OCI-LY1 (cell line): ENCODE data around the gene POLR1B.
A peak's percentile ranks its signal among the peaks of the same experiment; 100 is the strongest.
"Not testable (repeated sequence)": the region's sequence is repeated elsewhere in the genome, so short reads cannot be mapped to it uniquely, and the experiment has no call there.

Experiments used
- H2AFZ ChIP-seq: fragments of 200-600 bp; sonication (generic), shearing (Covaris generic); 2 replicates; pipeline ENCODE4 v1.6.0; 2014; ENCODE audit warnings: antibody characterized with exemption, mild to moderate bottlenecking, low read length
- H3F3A ChIP-seq: fragments of 200-600 bp; sonication (generic), shearing (Covaris generic); 2 replicates; pipeline ENCODE4 v1.6.0; 2014; ENCODE audit warnings: mild to moderate bottlenecking, antibody characterized with exemption, low read length, moderate library complexity; ENCODE audit not compliant: insufficient read depth
- H3K27ac ChIP-seq: fragments of 200-600 bp; sonication (generic); 2 replicates; pipeline ENCODE4 v1.5.1; 2014; ENCODE audit warnings: low read length, mixed run types, mild to moderate bottlenecking, low read depth; ENCODE audit not compliant: poor library complexity, severe bottlenecking
- H3K27me3 ChIP-seq: fragments of 200-600 bp; sonication (generic); 2 replicates; pipeline ENCODE4 v1.6.0; 2014; ENCODE audit warnings: antibody characterized with exemption, mild to moderate bottlenecking, low read length, moderate library complexity; ENCODE audit not compliant: insufficient read depth
- H3K36me3 ChIP-seq: fragments of 200-600 bp; sonication (generic); 2 replicates; pipeline ENCODE4 v1.6.1; 2014; ENCODE audit warnings: mild to moderate bottlenecking, antibody characterized with exemption, low read length, moderate library complexity, mixed read lengths; ENCODE audit not compliant: insufficient read depth
- H3K4me1 ChIP-seq: fragments of 200-600 bp; sonication (generic); 2 replicates; pipeline ENCODE4 v1.5.1; 2014; ENCODE audit warnings: mild to moderate bottlenecking, low read length, moderate library complexity; ENCODE audit not compliant: insufficient read depth, severe bottlenecking
- H3K4me2 ChIP-seq: fragments of 200-600 bp; sonication (generic), shearing (Covaris generic); 2 replicates; pipeline ENCODE4 v1.6.1; 2014; ENCODE audit warnings: low read length
- H3K4me3 ChIP-seq: fragments of 200-600 bp; sonication (generic); 2 replicates; pipeline ENCODE4 v1.5.1; 2014; ENCODE audit warnings: low read length, low read depth, mild to moderate bottlenecking, mixed read lengths; ENCODE audit not compliant: poor library complexity, severe bottlenecking
- H3K79me2 ChIP-seq: fragments of 200-600 bp; shearing (Covaris generic); 2 replicates; pipeline ENCODE4 v1.6.1; 2016; ENCODE audit warnings: mixed run types, low read length, mixed read lengths; ENCODE audit not compliant: insufficient read depth
- H3K9ac ChIP-seq: fragments of 200-600 bp; sonication (generic), shearing (Covaris generic); 2 replicates; pipeline ENCODE4 v1.6.1; 2014; ENCODE audit warnings: mild to moderate bottlenecking, low read length, mixed read lengths
- H3K9me2 ChIP-seq: fragments of 200-600 bp; sonication (generic), shearing (Covaris generic); 2 replicates; pipeline ENCODE4 v1.6.1; 2014; ENCODE audit warnings: low read depth, mild to moderate bottlenecking, low read length, mixed read lengths
- H3K9me3 ChIP-seq: fragments of 200-600 bp; shearing (Covaris generic); 2 replicates; pipeline ENCODE4 v1.6.1; 2014; ENCODE audit warnings: low read length, mixed read lengths
- H4K20me1 ChIP-seq: fragments of 200-600 bp; sonication (generic), shearing (Covaris generic); 2 replicates; pipeline ENCODE4 v1.6.0; 2016; ENCODE audit warnings: mild to moderate bottlenecking, low read length; ENCODE audit not compliant: insufficient read depth
- CTCF ChIP-seq: fragments of 200-600 bp; sonication (generic), shearing (Covaris generic); IDR thresholded peaks from 2 replicates; pipeline ENCODE4 v1.5.1; 2017; ENCODE audit warnings: mild to moderate bottlenecking, antibody characterized with exemption, low read length, moderate library complexity, mixed read lengths
- EZH2 ChIP-seq: fragments of 200-600 bp; sonication (generic), shearing (Covaris generic); IDR thresholded peaks from 2 replicates; pipeline ENCODE4 v1.8.0; 2017; ENCODE audit warnings: borderline replicate concordance, mixed run types, mild to moderate bottlenecking, antibody characterized with exemption, low read length, moderate library complexity, mixed read lengths

The POLR1B gene

GRCh38 chr2:112500850-112501484, 41.3 kb upstream of the POLR1B start:
- H3K9me2 ChIP-seq, H3K9ac ChIP-seq, H3K27me3 ChIP-seq, H3K9me3 ChIP-seq, H3K4me1 ChIP-seq, H2AFZ ChIP-seq, H3K4me3 ChIP-seq, H3K79me2 ChIP-seq, H4K20me1 ChIP-seq, H3K27ac ChIP-seq, H3F3A ChIP-seq, H3K4me2 ChIP-seq: not testable (repeated sequence)
- peak; percentile 27; the same call in 1 of the 2 replicates for TF ChIP-seq CTCF
- H3K36me3 ChIP-seq, result peaks cover 14% of the 10 kb centered on the region

GRCh38 chr2:112509239-112509998, 32.8 kb upstream of the POLR1B start:
- H3K27me3 ChIP-seq, H3K9me2 ChIP-seq, H3K4me2 ChIP-seq, H3K9me3 ChIP-seq, H3K4me3 ChIP-seq, H3K9ac ChIP-seq, H3K79me2 ChIP-seq, H4K20me1 ChIP-seq, H3F3A ChIP-seq, H3K27ac ChIP-seq, H3K4me1 ChIP-seq, H2AFZ ChIP-seq: not testable (repeated sequence)
- H3K36me3 ChIP-seq, result peaks cover 19% of the 10 kb centered on the region

- Histone ChIP-seq H3K4me3 (no peak overlapping the region), H3K79me2 (no peaks in the 10 kb centered on the region), H2AFZ (no peak overlapping the region), H3K4me1 (no peaks in the 10 kb centered on the region), H3K9me3 (0 out of 2 replicates have a peak, but pooled peaks cover 8% of the 10 kb centered on the region), H4K20me1 (no peaks in the 10 kb centered on the region), H3K9me2 (no peaks in the 10 kb centered on the region), H3K27ac (no peak overlapping the region), H3K4me2 (no peak overlapping the region), H3K27me3 (no peaks in the 10 kb centered on the region), H3K9ac (no peak overlapping the region), H3F3A (no peaks in the 10 kb centered on the region), H3K36me3 (peaks cover 52% of the 10 kb centered on the region)
- TF ChIP-seq EZH2 (no peak), CTCF (no peak)
Observed at GRCh38 chr2:112516801-112517200, 25.5 kb upstream of the POLR1B start.

GRCh38 chr2:112518807-112519206, 23.5 kb upstream of the POLR1B start:
- no peaks in the 10 kb centered on the region for H3K4me1 ChIP-seq
- no peak overlapping the region for H2AFZ ChIP-seq
- no peaks in the 10 kb centered on the region for H3K79me2 ChIP-seq
- H3K4me2 ChIP-seq, result no peak overlapping the region
- H3K27me3 ChIP-seq, result no peaks in the 10 kb centered on the region
- no peak overlapping the region for H3K27ac ChIP-seq
- no peaks in the 10 kb centered on the region for H3F3A ChIP-seq
- no peak overlapping the region for H3K4me3 ChIP-seq
- no peaks in the 10 kb centered on the region for H3K9me2 ChIP-seq
- 0 out of 2 replicates have a peak, but pooled peaks cover 8% of the 10 kb centered on the region for H3K9me3 ChIP-seq
- no peak overlapping the region for H3K9ac ChIP-seq
- peaks cover 61% of the 10 kb centered on the region for H3K36me3 ChIP-seq
- H4K20me1 ChIP-seq, result no peaks in the 10 kb centered on the region
- no peak for TF ChIP-seq CTCF
- TF ChIP-seq EZH2, result no peak
